DMS153 treated with DMSO at 0.1 percent for 48 hours (cell line): Measurements from ENCODE around the gene ABCC3.

Experiments
- DNase-seq: peaks from one replicate; lab custom pipeline; 2025; ENCODE audit not compliant: unreplicated experiment; lab: John Stamatoyannopoulos, UW

The ABCC3 gene

DNA sequence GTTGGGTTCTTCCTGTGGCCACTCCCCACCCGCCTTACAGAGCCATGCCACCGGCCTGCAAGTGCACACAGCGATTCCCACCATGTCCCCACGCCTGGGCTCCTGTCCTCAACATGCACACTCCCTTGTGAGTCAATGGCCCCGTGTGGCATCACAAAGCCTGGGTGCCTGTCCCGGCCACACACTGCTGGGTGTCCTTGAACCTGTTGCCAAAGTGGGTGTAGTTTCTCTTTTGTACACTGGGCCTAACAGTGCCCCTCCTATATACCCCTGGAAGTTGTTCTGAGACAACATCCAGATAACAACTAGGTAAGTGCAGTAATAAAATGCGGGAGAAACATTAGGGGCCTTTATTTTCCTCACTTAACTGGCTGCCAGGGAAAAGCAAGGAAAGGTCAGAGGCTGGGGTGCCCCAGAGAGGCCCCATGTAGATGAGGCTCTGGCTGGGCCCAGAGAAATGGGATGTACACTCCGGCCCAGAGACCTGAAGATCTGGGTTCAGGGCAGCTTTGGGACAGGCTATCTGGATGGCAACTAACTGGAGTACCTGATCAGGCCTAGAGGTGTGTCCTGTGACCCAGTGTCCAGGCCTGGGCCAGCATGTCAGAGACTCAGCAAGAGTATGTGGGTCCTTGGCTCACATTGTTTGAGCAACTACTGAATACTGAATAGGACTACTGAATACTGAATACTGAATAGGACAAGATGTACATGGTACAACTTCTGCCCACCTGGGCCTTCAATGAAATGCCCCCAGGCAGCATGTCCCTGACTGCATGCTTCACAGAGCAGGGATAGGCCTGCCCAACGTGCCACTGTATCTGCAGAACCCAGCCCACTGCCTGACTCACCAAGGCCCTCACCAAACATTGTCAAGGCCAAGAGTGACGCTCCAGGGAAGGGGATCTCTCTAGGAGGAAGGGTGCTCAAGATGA, 8.3 kb downstream of the ABCC3 start:
- DNase-seq, result no peak

DNA sequence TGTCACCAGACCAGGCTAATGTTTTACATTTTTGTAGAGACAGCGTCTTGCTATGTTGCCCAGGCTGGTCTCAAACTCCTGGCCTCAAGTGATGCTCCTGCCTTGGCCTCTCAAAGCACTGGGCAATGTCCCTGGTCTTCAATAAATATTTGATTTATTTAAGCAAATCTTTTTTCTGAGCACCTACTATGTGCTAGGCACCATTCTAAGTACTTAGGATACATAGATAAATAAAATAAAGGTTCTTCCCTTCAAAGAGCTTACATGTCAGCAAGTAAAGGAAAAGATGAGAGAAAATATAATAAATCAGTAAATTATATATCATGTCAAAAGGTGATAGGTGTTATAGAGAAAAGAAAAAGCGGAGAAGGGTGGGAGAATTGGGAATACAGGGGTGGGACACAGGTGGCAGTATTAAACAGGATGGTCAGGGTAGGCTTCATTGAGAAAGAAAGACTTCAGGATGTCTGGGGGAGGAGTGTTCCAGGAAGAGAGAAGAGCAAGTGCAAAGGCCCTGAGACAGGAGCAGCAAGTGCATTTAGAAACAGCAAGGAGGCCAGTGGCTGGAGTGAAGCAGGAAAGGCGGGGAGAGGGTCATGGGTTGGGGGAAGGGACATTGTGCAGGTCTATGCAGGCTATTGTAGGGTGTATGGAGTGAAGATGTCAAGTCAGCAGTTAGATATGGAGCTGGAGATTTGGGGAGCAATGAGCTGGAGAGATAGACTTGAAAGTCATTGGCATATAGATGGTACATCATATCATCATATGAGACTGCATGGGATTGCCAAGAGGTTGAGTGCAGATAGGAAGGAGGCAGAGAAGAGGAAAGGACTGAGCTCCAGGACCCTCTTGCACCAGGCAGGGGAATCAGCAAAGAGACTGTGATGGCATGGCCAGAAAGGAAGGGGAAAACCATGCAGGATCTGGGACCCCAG, 11.3 kb downstream of the ABCC3 start:
- no peak for DNase-seq

DNA sequence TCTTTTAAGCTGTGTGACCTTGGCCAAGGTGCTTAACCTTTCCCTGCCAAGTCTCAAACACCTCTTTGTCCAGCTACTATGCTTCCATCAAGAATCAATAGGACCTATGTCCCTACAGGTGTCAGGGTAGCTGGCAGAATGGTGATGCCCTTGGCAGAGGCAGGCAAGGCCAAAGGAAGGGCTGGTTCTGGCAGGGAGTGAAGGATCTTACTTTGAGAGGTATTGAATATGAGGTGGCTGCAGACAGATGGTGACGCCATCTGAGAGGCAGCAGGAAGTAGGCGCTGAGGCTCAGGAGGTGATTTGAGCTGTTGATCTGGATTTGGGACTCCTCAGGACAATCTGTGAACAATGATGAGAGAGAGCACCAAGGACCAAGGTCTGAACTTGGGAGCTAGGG, 12.5 kb downstream of the ABCC3 start:
- DNase-seq, result no peak

DNA sequence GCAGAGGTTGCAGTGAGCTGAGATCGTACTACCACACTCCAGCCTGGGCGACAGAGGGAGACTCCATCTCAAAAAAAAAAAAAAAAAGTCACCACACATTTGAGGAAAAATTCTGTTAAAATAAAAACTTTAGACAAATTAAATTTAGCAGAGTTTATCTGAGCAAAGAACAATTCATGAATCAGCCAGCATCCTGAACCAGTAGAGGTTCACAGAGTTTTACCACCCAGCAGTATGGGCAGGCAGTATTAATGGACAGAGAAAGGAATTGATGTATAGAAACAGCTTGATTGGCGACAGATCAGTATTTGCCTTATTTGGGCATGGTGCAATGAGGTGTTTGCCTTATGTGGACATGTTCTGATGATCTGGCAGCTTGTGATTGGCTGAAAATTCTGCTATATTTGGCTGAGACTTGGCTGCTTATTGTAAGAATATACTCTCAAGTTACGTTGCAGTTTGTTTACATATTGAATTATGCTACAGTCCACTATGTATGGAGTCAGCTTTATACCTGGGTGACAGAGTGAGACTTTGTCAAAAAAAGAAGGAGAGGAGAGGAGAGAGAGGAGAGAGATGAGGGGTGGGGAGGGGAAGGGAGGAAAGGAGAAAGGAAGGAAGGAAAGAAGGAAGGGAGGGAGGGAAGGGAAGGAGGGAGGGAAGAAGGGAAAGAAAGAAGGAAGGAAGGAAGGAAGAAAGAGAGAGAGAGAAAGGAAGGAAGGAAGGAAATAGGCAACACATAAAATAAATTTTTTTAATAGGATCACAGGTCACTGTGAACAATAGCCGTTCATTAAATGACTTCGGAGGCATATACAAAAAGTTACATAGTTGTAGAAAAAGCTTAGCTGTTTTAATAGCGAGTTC, 14.6 kb downstream of the ABCC3 start:
- no peak for DNase-seq

DNA sequence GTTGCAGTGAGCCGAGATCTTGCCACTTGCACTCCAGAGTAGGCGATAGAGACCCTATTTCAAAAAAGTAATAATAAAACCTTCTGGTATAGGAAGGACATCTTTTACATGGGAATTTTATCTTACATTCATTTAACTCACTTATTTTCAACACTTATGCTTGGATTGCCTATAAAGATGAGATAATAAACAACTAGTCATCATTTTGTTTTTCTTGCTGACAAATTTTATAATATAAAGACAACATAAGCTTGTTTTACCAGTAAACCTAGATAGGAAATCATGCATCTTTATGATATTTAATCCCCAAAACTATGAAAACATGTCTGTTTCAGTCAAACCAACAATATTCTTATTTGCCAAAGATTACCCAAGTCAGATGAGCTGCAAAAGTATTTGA, 17.0 kb downstream of the ABCC3 start:
- no peak for DNase-seq

DNA sequence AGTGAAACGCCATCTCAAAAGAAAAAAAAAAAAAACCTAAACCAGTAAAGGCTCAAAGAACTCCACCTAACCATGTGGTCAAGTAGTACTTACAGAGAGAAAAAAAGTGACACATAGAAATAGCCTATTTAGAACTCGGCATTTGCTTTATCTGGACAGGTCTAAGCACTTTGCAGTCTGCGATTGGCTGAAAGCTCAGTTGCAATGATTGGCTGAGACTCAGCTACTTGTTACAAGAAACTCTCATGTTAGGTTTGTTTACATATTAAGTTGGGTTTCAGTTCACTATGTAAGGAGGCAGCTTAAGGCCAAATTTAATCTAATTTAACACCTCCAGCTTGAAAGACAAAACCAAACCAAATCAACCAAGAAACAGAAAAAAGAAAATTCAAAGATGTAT, 19.1 kb downstream of the ABCC3 start:
- DNase-seq, result no peak

DNA sequence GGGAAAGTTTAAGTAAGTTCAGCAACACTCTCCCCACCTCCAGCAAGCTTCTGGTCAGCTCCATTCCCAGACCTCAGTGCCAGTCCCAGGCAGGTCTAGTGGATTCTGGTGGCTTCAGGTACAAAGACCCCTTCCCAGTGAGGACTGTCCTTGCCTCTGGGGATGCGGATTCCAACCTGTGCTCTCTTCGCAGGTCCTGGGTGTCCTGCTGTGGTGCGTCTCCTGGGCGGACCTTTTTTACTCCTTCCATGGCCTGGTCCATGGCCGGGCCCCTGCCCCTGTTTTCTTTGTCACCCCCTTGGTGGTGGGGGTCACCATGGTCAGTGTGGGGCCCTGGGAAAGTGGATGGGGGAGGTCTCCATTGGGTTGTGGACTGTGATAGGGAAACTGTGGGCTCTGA, 21.8 kb downstream of the ABCC3 start:
- no peak for DNase-seq

DNA sequence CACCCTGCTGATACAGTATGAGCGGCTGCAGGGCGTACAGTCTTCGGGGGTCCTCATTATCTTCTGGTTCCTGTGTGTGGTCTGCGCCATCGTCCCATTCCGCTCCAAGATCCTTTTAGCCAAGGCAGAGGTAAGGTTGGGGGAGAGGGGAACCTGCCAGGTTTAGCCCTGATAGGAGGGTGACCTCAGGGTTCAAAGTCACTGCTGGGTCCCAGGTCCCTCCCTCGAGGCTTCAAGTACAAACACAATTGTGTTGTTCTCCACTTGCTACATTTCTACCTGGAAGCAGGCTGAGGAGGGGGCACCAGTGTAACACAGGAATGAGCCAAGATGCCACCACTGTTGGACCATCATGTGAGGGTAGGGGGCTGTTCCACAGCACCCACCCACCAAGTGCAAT, 22.4 kb downstream of the ABCC3 start:
- no peak for DNase-seq

DNA sequence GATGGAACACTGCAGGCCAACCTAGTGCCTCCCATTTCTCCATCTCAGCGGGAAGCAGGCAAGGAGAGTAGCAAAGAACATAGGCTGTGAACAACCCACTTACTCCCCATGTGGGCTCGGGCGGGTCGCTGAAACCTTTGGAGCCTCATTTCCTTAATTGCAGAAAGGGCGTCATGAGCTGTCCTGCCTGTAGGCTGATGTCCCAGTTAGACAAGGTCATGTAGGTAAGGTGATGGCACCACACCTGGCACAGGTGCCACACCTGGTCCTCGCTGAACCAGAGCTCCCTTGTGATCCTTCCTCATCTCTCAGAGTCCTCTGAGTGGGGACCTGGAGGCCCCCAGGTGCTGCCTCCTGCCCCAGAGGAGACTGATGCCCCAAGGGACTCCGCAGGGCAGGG, 22.9 kb downstream of the ABCC3 start:
- DNase-seq, result no peak

DNA sequence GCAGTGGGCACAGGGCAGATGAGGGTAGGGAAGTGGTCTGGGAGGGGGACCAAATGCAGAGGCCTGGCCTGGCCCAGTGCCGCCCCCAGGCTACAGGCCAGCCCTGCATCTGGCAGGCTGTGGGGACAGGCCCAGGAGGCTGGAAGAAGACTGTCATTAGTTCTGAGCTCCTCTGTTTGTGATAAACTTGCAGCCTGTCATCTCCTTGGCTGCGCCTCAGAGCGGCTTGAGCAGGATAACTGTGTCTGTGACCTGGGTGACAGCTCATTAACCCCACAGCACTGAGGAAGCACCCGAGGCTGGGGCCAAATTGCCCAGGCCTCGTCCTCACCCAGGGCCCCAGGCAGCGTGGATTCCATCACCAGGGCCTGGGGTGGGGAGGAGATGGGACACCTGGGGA, 23.9 kb downstream of the ABCC3 start:
- DNase-seq, result no peak

DNA sequence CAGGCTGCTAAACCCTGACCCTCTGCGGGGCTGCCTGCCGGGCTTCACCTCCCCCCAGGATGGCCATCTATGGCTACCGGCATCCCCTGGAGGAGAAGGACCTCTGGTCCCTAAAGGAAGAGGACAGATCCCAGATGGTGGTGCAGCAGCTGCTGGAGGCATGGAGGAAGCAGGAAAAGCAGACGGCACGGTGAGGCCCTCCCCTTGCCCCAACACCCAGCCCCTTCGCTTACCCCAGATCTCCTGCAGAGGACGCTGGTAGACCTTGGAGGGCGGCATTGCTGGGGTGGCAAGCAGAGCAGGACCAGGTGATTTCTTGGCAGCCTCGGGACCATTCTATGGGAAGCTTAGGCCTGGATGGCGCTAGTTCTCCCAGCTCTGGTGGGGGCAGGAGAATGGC, 24.5 kb downstream of the ABCC3 start:
- no peak for DNase-seq

DNA sequence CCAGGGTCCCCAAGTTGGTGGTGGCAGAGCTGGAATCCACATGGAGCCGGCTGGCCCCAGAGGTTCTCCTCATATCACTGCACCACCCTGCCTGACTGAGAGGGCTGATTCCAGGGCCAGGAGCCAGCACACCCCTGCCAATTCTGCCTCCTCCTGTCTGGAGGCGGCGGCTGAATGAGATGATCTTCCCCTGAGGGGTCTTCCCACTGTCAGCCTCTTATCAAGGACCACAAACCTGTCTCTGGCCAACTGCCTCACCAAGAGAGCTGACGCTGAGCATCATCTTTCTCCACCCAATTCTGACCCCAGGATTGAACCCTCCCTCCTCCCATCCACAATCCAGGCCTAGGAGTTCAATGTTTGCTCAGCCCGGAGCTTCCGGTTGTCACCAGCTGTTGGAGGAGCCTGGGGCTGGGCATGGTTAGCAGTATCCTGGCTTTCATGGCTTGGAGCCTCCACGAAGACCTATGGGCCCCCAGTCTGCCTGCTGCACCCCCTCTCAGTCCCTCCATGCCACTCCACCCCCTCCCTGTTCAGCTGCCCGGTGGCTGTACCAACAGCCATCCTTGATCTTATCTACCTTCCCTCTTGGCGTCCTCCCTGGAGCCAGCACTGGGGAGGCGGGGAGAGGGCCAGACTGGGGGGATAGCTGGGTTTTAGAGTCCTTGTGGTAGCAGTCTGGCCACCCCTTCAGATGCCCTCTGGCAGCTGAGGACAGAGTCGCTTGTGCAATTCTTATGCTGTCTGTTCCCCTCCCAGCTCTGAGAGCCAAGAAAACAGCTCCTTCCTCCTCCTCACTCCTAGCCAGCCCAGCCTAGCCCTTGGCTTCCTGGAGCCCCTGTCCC, 25.6 kb downstream of the ABCC3 start:
- peak; percentile 26 for DNase-seq

DNA sequence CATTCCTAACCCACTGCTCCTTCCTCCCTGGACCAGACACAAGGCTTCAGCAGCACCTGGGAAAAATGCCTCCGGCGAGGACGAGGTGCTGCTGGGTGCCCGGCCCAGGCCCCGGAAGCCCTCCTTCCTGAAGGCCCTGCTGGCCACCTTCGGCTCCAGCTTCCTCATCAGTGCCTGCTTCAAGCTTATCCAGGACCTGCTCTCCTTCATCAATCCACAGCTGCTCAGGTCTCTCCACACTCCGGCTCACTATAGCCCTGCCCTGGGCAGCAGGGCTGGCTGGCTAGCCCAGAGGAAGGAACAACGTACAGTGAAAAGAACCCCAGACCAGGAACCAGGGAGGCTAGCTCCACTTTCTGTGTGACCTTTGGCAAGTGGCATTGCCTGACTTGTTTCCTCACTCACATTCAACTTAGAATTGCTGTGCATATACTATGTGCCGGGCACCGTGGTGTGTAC, 26.2 kb downstream of the ABCC3 start:
- no peak for DNase-seq

DNA sequence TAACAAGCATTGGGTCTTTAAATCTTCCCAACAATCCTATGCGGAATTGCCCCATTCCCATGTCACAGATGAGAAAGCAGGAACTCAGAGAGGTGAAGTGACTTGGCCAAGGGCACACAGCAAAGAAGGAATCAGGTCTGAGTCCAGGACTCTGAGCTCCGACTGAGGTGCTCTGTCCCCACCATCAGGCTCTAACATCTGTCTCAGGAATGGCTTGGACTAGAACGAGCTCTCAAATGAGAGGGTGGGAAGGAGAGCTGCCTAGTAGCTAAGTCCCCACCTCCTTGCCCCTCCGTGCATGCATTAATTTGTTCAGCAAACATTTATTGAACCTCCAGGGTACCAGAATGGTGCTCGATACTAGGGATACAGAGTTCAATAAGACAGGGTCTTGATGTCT, 26.7 kb downstream of the ABCC3 start:
- no peak for DNase-seq

DNA sequence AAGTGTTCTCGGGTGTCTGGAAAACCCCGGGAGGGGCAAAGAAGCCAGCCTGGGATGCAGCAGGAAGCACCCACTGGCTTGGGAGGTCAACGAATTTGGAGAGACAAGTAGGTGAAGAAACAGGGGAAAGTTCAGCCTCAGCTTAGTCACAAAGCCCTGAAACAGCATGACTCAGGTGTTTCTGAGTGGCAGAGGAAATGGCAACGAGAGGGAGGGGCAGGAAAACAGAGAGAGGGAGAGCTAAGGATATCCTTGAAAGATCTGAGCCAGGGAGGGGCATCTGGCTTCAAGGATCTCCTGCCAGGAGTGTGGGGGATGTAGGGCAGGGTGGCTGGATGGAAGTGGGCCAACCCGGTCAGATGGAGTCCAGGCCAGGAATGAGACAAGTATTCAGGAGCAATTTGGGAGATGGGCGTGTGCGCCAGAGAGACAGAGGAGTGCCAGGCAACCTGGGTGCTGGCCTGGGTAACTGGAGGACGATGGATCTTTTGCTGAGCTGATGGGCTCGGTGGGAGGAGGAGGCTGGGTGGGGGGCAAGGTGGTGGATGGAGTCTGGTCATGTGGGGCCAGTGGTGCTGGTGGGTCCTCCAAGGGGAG, 27.2 kb downstream of the ABCC3 start:
- peak; percentile 33 for DNase-seq

DNA sequence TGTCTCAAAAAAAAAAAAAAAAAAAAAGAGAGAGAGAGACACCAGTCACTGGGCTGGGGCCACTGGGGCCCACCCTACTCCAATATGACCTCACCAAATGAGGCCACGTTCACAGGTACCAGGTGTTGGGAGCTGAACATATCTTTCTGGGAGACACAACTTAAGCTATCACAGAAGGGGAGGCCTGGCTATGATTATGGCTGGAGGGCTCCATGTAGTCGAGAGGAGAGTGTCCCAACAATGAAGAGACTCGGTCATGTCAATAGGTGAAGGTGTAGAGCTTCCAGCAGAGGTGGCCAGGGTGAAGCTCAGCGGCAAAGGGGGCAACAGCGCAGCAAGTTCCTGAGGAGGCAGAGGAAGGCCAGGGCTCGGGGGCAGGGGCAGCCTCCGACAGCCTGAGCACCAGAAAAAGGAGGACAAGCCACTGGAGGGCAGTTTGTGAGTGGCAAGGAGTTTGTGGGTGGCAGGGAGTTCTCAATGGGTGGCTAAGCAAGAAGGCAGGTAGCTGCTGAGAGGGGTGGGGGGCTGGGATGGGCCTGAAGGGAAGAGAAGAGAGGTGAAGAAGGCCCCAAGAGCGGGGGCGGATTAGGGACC, 28.0 kb downstream of the ABCC3 start:
- DNase-seq, result no peak

DNA sequence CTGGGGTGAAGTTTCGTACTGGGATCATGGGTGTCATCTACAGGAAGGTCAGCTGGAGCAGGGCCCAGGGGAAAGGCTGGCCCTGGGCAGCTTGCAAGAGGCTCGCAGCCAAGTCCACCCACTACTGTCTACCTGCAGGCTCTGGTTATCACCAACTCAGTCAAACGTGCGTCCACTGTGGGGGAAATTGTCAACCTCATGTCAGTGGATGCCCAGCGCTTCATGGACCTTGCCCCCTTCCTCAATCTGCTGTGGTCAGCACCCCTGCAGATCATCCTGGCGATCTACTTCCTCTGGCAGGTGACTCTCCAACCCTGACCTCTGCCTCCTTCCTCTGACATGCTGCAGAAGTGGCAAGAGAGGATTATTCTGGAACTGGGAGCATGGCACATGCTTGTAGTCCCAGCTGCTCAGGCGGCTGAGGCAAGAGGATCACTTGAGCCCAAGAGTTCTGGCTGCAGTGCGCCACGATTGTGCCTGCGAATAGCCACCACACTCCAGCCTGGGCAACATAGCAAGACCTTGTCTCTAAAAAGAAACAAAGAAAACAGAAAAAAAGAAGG, 29.2 kb downstream of the ABCC3 start:
- DNase-seq, result no peak

DNA sequence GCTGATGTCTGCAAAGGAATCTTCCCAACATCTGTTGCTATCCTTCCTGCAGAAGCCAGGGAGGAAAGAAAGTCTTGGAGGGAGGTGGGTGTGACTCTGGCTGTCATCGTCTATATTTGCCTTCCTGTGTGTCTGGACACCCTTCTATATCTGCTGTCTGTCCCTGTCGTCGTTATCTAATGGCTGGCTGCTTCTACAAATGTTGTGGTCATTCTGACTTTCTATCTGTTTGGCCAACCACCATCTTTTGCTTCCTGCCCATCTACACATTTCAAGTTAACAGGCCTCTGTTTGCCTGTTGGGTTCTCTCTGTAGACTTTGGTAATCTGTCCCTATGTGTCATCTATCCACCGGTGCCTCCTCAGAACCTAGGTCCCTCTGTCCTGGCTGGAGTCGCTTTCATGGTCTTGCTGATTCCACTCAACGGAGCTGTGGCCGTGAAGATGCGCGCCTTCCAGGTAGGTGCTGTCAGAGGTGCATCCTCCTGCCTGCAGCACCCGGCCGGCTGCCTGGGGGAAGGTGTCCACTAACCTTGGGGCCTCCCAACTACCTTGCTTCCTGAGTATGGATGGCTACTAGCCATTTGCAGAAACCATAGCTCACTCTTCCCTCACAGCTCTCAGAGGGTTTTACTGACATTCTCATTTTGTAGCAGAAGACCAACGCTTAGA, 30.2 kb downstream of the ABCC3 start:
- DNase-seq, result no peak
